Parathyroid adenoma (tissue), 2 donors: ENCODE measurements around the gene RTCA.

ENCODE experiments used
- H2AFZ ChIP-seq: fragments of 300-600 bp; sonication (generic); one replicate; pipeline ENCODE4 v1.7.0; 2017; ENCODE audit warnings: antibody characterized with exemption, mild to moderate bottlenecking
- H3K27ac ChIP-seq: fragments of 300-600 bp; sonication (generic); one replicate; pipeline ENCODE4 v1.7.0; 2017
- H3K27me3 ChIP-seq: fragments of 300-600 bp; sonication (generic); one replicate; pipeline ENCODE4 v1.7.0; 2017; ENCODE audit warnings: low read length; ENCODE audit not compliant: control insufficient read depth, insufficient read depth
- H3K36me3 ChIP-seq: fragments of 300-600 bp; sonication (generic); one replicate; pipeline ENCODE4 v1.7.0; 2017; ENCODE audit warnings: low read length; ENCODE audit not compliant: control insufficient read depth, insufficient read depth
- H3K4me1 ChIP-seq: fragments of 300-600 bp; sonication (generic); one replicate; pipeline ENCODE4 v1.7.0; 2017; ENCODE audit warnings: control low read depth
- H3K4me2 ChIP-seq: fragments of 300-600 bp; sonication (generic); one replicate; pipeline ENCODE4 v1.7.0; 2017; ENCODE audit warnings: low read length
- H3K4me3 ChIP-seq: fragments of 300-600 bp; sonication (generic); one replicate; pipeline ENCODE4 v1.7.0; 2017; ENCODE audit warnings: low read depth, low read length
- H3K79me2 ChIP-seq: fragments of 300-600 bp; sonication (generic); one replicate; pipeline ENCODE4 v1.7.0; 2017; ENCODE audit warnings: control low read depth
- H3K9ac ChIP-seq: fragments of 300-600 bp; sonication (generic); one replicate; pipeline ENCODE4 v1.7.0; 2017; ENCODE audit warnings: mild to moderate bottlenecking
- H3K9me3 ChIP-seq: fragments of 300-600 bp; sonication (generic); one replicate; pipeline ENCODE4 v1.7.0; 2017; ENCODE audit warnings: low read length; ENCODE audit not compliant: control insufficient read depth
- TF ChIP-seq, protein P1 (sequence below): fragments of 300-600 bp; sonication (generic); IDR thresholded peaks from one replicate; pipeline ENCODE4 v1.7.0; 2017; ENCODE audit warnings: antibody characterized with exemption, mild to moderate bottlenecking
- donor health status: primary hyperparathyroidism.

RTCA gene

DNA sequence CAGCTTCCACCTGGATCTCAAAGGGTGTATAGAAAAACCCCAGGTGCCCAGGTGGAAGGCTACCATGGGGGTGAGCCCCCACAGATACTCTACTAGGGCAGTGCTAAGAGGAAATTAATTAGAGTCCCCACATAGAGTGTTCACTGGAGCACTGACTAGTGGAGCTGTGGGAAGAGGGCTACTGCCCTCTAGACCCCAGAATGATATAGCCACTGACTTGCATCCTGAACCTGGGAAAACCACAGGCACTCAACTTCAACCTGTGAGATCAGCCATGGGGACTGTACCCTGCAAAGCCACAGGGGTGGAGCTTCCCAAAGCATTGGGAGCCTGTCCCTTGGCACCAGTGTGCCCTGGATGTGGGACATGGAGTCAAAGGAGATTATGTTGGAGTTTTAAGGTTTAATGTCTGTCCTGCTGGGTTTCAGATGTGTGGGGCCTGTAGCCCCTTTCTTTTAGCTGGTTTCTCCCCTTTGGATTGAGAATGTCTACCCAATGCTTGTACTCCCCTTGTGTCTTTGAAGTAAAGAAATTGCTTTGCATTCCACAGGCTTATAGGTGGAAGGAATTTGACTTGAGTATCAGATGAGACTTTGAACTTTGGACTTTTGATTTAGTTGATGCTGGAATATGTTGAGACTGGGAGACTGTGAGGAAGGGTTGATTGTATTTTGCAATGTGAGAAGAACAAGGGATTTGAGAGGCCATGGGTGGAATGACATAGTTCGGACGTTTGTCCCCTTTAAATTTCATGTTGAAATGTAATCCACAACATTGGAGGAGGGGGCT, 54.5 kb downstream of the RTCA start:
- Histone ChIP-seq H3K9me3 (no peaks in the 10 kb centered on the region), H3K27ac (no peak overlapping the region), H3K4me3 (no peak overlapping the region), H3K4me1 (no peaks in the 10 kb centered on the region), H3K9ac (no peak overlapping the region), H2AFZ (no peak overlapping the region), H3K36me3 (no peaks in the 10 kb centered on the region), H3K79me2 (no peaks in the 10 kb centered on the region), H3K27me3 (no peaks in the 10 kb centered on the region), H3K4me2 (no peak overlapping the region)
- TF ChIP-seq, protein P1, sequence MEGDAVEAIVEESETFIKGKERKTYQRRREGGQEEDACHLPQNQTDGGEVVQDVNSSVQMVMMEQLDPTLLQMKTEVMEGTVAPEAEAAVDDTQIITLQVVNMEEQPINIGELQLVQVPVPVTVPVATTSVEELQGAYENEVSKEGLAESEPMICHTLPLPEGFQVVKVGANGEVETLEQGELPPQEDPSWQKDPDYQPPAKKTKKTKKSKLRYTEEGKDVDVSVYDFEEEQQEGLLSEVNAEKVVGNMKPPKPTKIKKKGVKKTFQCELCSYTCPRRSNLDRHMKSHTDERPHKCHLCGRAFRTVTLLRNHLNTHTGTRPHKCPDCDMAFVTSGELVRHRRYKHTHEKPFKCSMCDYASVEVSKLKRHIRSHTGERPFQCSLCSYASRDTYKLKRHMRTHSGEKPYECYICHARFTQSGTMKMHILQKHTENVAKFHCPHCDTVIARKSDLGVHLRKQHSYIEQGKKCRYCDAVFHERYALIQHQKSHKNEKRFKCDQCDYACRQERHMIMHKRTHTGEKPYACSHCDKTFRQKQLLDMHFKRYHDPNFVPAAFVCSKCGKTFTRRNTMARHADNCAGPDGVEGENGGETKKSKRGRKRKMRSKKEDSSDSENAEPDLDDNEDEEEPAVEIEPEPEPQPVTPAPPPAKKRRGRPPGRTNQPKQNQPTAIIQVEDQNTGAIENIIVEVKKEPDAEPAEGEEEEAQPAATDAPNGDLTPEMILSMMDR = no peak

DNA sequence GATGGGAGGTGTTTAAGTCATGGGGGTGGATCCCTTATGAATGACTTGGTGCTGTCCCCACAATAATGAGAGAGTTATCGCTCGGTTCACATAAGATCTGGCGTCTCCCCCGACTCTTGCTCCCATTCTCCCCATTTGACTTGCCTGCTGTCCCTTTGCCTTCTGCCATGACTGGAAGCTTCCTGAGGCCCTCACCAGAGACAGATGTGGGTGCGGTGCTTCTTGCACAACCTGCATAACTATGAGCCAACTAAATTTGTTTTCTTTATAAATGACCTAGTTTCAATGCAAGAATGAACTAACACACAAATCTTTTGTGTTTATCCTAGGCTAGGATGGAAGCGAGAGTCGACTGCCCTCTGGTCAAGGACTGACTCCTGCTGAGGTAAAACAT, 55.1 kb downstream of the RTCA start:
- H3K36me3 ChIP-seq = no peaks in the 10 kb centered on the region
- H3K27ac ChIP-seq = no peak overlapping the region
- TF ChIP-seq, protein P1 = no peak
- H3K27me3 ChIP-seq = no peaks in the 10 kb centered on the region
- no peaks in the 10 kb centered on the region for H3K4me1 ChIP-seq
- no peak overlapping the region for H3K4me2 ChIP-seq
- H2AFZ ChIP-seq = no peak overlapping the region
- H3K9ac ChIP-seq = no peak overlapping the region
- no peaks in the 10 kb centered on the region for H3K79me2 ChIP-seq
- no peak overlapping the region for H3K4me3 ChIP-seq
- no peaks in the 10 kb centered on the region for H3K9me3 ChIP-seq

GRCh38 chr1:100321506-100321905, 55.5 kb downstream of the RTCA start:
- H2AFZ ChIP-seq = no peak overlapping the region
- no peaks in the 10 kb centered on the region for H3K79me2 ChIP-seq
- H3K4me2 ChIP-seq = no peak overlapping the region
- no peaks in the 10 kb centered on the region for H3K9me3 ChIP-seq
- no peaks in the 10 kb centered on the region for H3K4me1 ChIP-seq
- H3K36me3 ChIP-seq = no peaks in the 10 kb centered on the region
- no peak overlapping the region for H3K4me3 ChIP-seq
- no peak overlapping the region for H3K27ac ChIP-seq
- no peaks in the 10 kb centered on the region for H3K27me3 ChIP-seq
- H3K9ac ChIP-seq = no peak overlapping the region
- TF ChIP-seq, protein P1 = no peak

- no peak overlapping the region for H3K27ac ChIP-seq
- no peaks in the 10 kb centered on the region for H3K27me3 ChIP-seq
- H3K36me3 ChIP-seq = no peaks in the 10 kb centered on the region
- H3K4me1 ChIP-seq = no peaks in the 10 kb centered on the region
- no peak overlapping the region for H3K4me3 ChIP-seq
- H3K9me3 ChIP-seq = no peaks in the 10 kb centered on the region
- H3K4me2 ChIP-seq = no peak overlapping the region
- TF ChIP-seq, protein P1 = no peak
- H3K9ac ChIP-seq = no peak overlapping the region
- H3K79me2 ChIP-seq = no peaks in the 10 kb centered on the region
- H2AFZ ChIP-seq = no peak overlapping the region
Measured at GRCh38 chr1:100322436-100323211, 56.6 kb downstream of the RTCA start.
